ENCODE results near the gene ZRANB3.

GRCh38 chr2:135271006-135271405 is 260.0 kb downstream of the ZRANB3 start:
- TF ChIP-seq EZH2 (IDR thresholded peaks at IDR 0.05; ENCODE audit: insufficient read depth, poor library complexity, severe bottlenecking) (no peak), EZH2phosphoT487 (IDR thresholded peaks at IDR 0.05; ENCODE audit: insufficient read depth, low read depth) (no peak)

All from GM23248 (cell line).